Omental fat pad (tissue), 4 donors: ENCODE measurements around the gene ZNF512B. TPM values are rescaled to one million over a fixed set of nuclear protein-coding genes. Genes with fewer than 3 reads are reported as not detected.
"Not testable (repeated sequence)": the region's sequence is repeated elsewhere in the genome, so short reads cannot be mapped to it uniquely, and the experiment has no call there.

Source experiments
- ATAC-seq: fragments of 150-250 bp; one replicate; pipeline ENCODE4 v1.9.1; 2016; ENCODE audit warnings: mild to moderate bottlenecking, moderate library complexity; ENCODE audit not compliant: low FRiP score
- DNase-seq: peaks from one replicate; pipeline ENCODE4 v3.0.0-alpha.2; 2019; ENCODE audit warnings: low spot score
- CTCF ChIP-seq, 3 donors: fragments of 450-650 bp; IDR thresholded peaks; one replicate each; pipeline ENCODE4 v1.5.1; 2016 to 2017; ENCODE audit warnings: antibody characterized with exemption in 3 of 3, mild to moderate bottlenecking in 3 of 3, moderate library complexity in 2 of 3
- total RNA-seq, 4 donors: library from RNA; depleted of rRNA; stranded (reverse); fragments of >200 nt; gene quantifications; one replicate each; pipeline ENCODE4 v1.1.0, GENCODE V29; 2016

The ZNF512B gene
- total RNA-seq, 4 donors from 2014 or later: 6.4 to 9.8 (median 7.2) TPM

- no peak for TF ChIP-seq CTCF (IDR thresholded peaks at IDR 0.05)
Measured at GRCh38 chr20:63932606-63933160, 37.0 kb downstream of the ZNF512B start.

GRCh38 chr20:63931735-63932134 is 38.0 kb downstream of the ZNF512B start:
- no peak for TF ChIP-seq CTCF (IDR thresholded peaks at IDR 0.05)
- no peak for ATAC-seq

More at GRCh38 chr20:63932606-63933160, 37.0 kb downstream of the ZNF512B start:
- ATAC-seq: no peak
- DNase-seq: no peak

GRCh38 chr20:63930971-63931553 is 38.7 kb downstream of the ZNF512B start:
- TF ChIP-seq CTCF (IDR thresholded peaks at IDR 0.05): no peak
- DNase-seq (no peak), ATAC-seq (no peak)

More at GRCh38 chr20:63931735-63932134, 38.0 kb downstream of the ZNF512B start:
- DNase-seq: no peak

GRCh38 chr20:63929473-63929883 is 40.3 kb downstream of the ZNF512B start:
- not testable (repeated sequence) for DNase-seq, ATAC-seq

- DNase-seq (no peak), ATAC-seq (no peak)
- no peak for TF ChIP-seq CTCF (IDR thresholded peaks at IDR 0.05)
Measured at GRCh38 chr20:63929071-63929470, 40.7 kb downstream of the ZNF512B start.

GRCh38 chr20:63926298-63926697 is 43.4 kb downstream of the ZNF512B start:
- TF ChIP-seq CTCF (IDR thresholded peaks at IDR 0.05): no peak
- no peak for DNase-seq
- ATAC-seq: no peak

GRCh38 chr20:63924241-63924640 is 45.5 kb downstream of the ZNF512B start:
- ATAC-seq: no peak
- DNase-seq: no peak
- TF ChIP-seq CTCF (IDR thresholded peaks at IDR 0.05): no peak
